NCI-H510A (cell line): ENCODE measurements around the gene SMURF1.

ENCODE experiments used
- DNase-seq: peaks from one replicate; lab custom pipeline; 2025; lab: John Stamatoyannopoulos, UW

The SMURF1 gene

GRCh38 chr7:99141841-99142726, 1.8 kb downstream of the SMURF1 start:
- no peak for DNase-seq

GRCh38 chr7:99141334-99141733, 2.6 kb downstream of the SMURF1 start:
- no peak for DNase-seq

GRCh38 chr7:99140813-99141212, 3.1 kb downstream of the SMURF1 start:
- no peak for DNase-seq

- no peak for DNase-seq
These were observed 4.9 kb downstream of the SMURF1 start for GRCh38 chr7:99139036-99139435.

GRCh38 chr7:99137411-99138180, 6.3 kb downstream of the SMURF1 start:
- no peak for DNase-seq

GRCh38 chr7:99135938-99136337, 8.0 kb downstream of the SMURF1 start:
- no peak for DNase-seq

- DNase-seq: no peak
These were observed 9.9 kb downstream of the SMURF1 start for GRCh38 chr7:99133766-99134564.

GRCh38 chr7:99132595-99133321, 11.2 kb downstream of the SMURF1 start:
- no peak for DNase-seq

- no peak for DNase-seq
These were observed 12.6 kb downstream of the SMURF1 start for GRCh38 chr7:99131290-99131689.

- DNase-seq: no peak
These were observed 14.4 kb downstream of the SMURF1 start for GRCh38 chr7:99129536-99129935.

- DNase-seq: no peak
These were observed 14.9 kb downstream of the SMURF1 start for GRCh38 chr7:99129001-99129400.

- no peak for DNase-seq
These were observed 15.6 kb downstream of the SMURF1 start for GRCh38 chr7:99128076-99128950.

GRCh38 chr7:99127636-99128035, 16.3 kb downstream of the SMURF1 start:
- no peak for DNase-seq

- DNase-seq: no peak
These were observed 16.9 kb downstream of the SMURF1 start for GRCh38 chr7:99126921-99127553.

GRCh38 chr7:99125505-99125865, 18.4 kb downstream of the SMURF1 start:
- no peak for DNase-seq

GRCh38 chr7:99124751-99125504, 19.0 kb downstream of the SMURF1 start:
- DNase-seq: no peak

- DNase-seq: no peak
These were observed 19.7 kb downstream of the SMURF1 start for GRCh38 chr7:99124236-99124635.

- no peak for DNase-seq
These were observed 20.3 kb downstream of the SMURF1 start for GRCh38 chr7:99123571-99124033.

- DNase-seq: no peak
These were observed 21.1 kb downstream of the SMURF1 start for GRCh38 chr7:99122762-99123161.
